Bronchial epithelial cell (primary cell): Measurements from ENCODE around the gene SGK1. TPM values are rescaled to one million over a fixed set of nuclear protein-coding genes. Genes with fewer than 3 reads are reported as not detected.
A peak's percentile ranks its signal among the peaks of the same experiment; 100 is the strongest.

Experiments used
- DNase-seq: peaks from one replicate; pipeline ENCODE4 v3.0.0-alpha.2; 2010; ENCODE audit warnings: low read depth
- FAIRE-seq: peaks from 2 replicates; lab custom pipeline; 2011; peaks lifted over from hg19 to GRCh38; lab: Jason Lieb, UNC
- H3K27me3 ChIP-seq: 2 replicates; pipeline ENCODE4 v1.5.1; 2011; ENCODE audit warnings: low read length; ENCODE audit not compliant: control insufficient read depth, insufficient read depth
- H3K36me3 ChIP-seq: 2 replicates; pipeline ENCODE4 v1.5.1; 2011; ENCODE audit warnings: low read length; ENCODE audit not compliant: control insufficient read depth, insufficient read depth
- H3K4me3 ChIP-seq: 2 replicates; pipeline ENCODE4 v1.5.1; 2011; ENCODE audit warnings: mild to moderate bottlenecking, low read depth, low read length, control low read depth
- CTCF ChIP-seq: IDR thresholded peaks from 2 replicates; pipeline ENCODE4 v1.5.1; 2011; ENCODE audit warnings: mild to moderate bottlenecking, moderate library complexity, low read length, control low read depth, inconsistent platforms; ENCODE audit not compliant: insufficient read depth, severe bottlenecking
- total RNA-seq: library from RNA; depleted of rRNA; stranded (reverse); fragments of >200 nt; gene quantifications from 2 replicates; pipeline ENCODE4 v1.2.1, GENCODE V29; 2014

The SGK1 gene
- total RNA-seq, 1 donor from 2014 or later: 13.4 TPM

DNA sequence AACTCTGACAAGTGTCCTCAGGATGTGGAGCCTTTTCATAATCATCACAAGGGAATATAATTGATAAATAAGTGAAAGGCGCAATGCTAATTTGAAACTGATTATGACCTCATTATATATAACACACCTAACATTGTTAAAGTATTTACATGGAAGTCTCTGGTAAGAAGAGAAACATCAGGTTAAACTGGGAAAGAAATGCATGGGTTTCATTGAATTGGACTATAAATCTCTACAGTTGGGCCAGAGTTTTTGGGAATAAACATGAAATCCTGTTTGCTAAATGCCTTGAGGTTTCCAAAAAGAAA lies 1.0 kb upstream of the SGK1 start:
- H3K4me3 ChIP-seq: no peak overlapping the region
- H3K36me3 ChIP-seq: no peaks in the 10 kb centered on the region
- FAIRE-seq (no peak), DNase-seq (no peak)
- TF ChIP-seq CTCF: no peak
- no peaks in the 10 kb centered on the region for H3K27me3 ChIP-seq

GRCh38 chr6:134318236-134318973 lies 493 bp upstream of the SGK1 start:
- Histone ChIP-seq H3K27me3 (no peaks in the 10 kb centered on the region), H3K4me3 (no peak overlapping the region), H3K36me3 (no peaks in the 10 kb centered on the region)
- TF ChIP-seq CTCF: no peak
- FAIRE-seq (no peak), DNase-seq (no peak)

DNA sequence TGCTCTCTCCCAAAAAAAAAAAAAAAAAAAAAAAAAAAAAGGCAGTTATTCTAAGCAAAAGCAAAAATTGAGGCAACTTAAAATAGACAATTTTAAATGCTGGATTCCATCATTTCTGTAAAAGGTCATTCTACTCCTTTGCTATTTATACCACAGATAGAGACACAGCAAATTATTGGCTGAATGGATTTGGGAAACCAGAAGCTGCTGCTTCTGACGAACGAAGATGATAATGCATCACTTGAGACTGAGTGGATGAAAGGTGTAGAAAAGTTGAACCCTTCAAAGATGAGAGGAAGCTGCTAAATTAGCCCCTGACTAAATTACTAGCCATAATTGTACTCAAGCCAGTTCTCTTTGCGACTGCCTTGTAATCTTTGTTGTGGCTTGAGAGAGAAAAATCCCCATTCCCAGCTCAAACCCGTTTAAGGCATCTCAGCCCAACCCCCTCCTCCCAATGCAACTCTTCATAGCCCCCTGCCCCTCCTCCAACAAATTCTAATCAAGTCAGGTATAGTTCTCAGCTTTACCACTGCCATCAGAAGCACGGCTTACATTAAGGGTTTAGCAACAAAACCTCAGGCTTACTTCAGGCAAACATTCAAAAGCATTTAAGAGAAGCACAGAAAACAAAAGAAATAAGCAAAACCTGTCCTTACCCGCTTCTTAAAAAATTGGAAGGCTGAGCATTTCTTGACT lies 1.0 kb downstream of the SGK1 start:
- no peaks in the 10 kb centered on the region for H3K27me3 ChIP-seq
- no peaks in the 10 kb centered on the region for H3K36me3 ChIP-seq
- no peak for TF ChIP-seq CTCF
- H3K4me3 ChIP-seq: peak overlapping the region; percentile 38
- FAIRE-seq (no peak), DNase-seq (no peak)

GRCh38 chr6:134315974-134316441 lies 1.9 kb downstream of the SGK1 start:
- no peaks in the 10 kb centered on the region for H3K27me3 ChIP-seq
- TF ChIP-seq CTCF: no peak
- FAIRE-seq: no peak

GRCh38 chr6:134315189-134315588 lies 2.7 kb downstream of the SGK1 start:
- FAIRE-seq: no peak
- Histone ChIP-seq H3K36me3 (no peaks in the 10 kb centered on the region), H3K27me3 (no peaks in the 10 kb centered on the region), H3K4me3 (no peak overlapping the region)
- no peak for TF ChIP-seq CTCF
- DNase-seq: no peak

More at GRCh38 chr6:134315974-134316441, 1.9 kb downstream of the SGK1 start:
- DNase-seq: no peak
- Histone ChIP-seq H3K4me3 (no peak overlapping the region), H3K36me3 (no peaks in the 10 kb centered on the region)
